Mesothelial cell of epicardium (in vitro differentiated cells): Measurements from ENCODE around the gene OLFML2B. TPM values are rescaled to one million over a fixed set of nuclear protein-coding genes. Genes with fewer than 3 reads are reported as not detected.

Experiments
- DNase-seq, 2 experiments: peaks; one replicate each; pipeline ENCODE4 v3.0.0; 2021; ENCODE audit warnings: low spot score in 2 of 2; ENCODE audit not compliant: unreplicated experiment in 2 of 2
- H3K27ac Mint-ChIP-seq: 2 replicates; pipeline ENCODE4 v1.8.0; 2021; ENCODE audit warnings: mixed read lengths
- H3K27me3 Mint-ChIP-seq: 2 replicates; pipeline ENCODE4 v1.8.0; 2021; ENCODE audit warnings: low read depth, mixed read lengths
- H3K36me3 Mint-ChIP-seq: 2 replicates; pipeline ENCODE4 v1.8.0; 2021; ENCODE audit warnings: mixed read lengths
- H3K4me1 Mint-ChIP-seq: 2 replicates; pipeline ENCODE4 v1.8.0; 2021; ENCODE audit warnings: mixed read lengths
- H3K4me3 Mint-ChIP-seq: 2 replicates; pipeline ENCODE4 v1.8.0; 2021; ENCODE audit warnings: mild to moderate bottlenecking, moderate library complexity, mixed read lengths
- H3K9me3 Mint-ChIP-seq: 2 replicates; pipeline ENCODE4 v1.8.0; 2021; ENCODE audit warnings: mixed read lengths
- total RNA-seq: library from RNA; stranded (reverse); gene quantifications from 3 replicates; pipeline ENCODE4 v1.2.1, GENCODE V29; 2021
- TF ChIP-seq, protein P1 (sequence below): fragments of 200-600 bp; sonication (generic); IDR thresholded peaks from one replicate; pipeline ENCODE4 v1.5.0; 2021; ENCODE audit warnings: antibody characterized with exemption; ENCODE audit not compliant: unreplicated experiment

Gene OLFML2B
- total RNA-seq, 1 donor from 2014 or later = 4.4 TPM

DNA sequence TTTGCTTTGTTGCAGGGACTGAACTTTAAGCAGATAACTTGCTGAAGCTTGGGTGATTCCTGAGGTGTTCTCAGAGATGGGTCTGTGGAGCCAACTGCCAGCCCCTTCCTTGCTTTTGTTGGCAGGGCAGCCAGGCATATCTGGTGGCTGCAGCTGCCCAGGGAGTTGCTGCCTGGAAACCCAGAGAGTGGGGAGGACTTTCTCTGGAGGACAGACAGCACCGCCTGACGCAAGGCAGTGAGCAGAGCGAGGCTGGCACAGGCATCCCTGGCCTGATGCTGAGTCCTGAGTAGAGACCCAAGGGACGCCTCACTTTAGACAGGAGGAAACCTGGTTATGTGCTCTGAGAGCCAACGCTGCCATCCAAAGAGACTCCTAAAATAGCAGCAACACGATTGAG lies 9.8 kb upstream of the OLFML2B start:
- no peak for DNase-seq
- Mint-ChIP-seq H3K9me3 (no peaks in the 10 kb centered on the region), H3K4me3 (no peak overlapping the region), H3K36me3 (no peaks in the 10 kb centered on the region), H3K27me3 (peaks cover 65% of the 10 kb centered on the region), H3K27ac (no peak overlapping the region), H3K4me1 (peaks cover 17% of the 10 kb centered on the region)
- TF ChIP-seq, protein P1, sequence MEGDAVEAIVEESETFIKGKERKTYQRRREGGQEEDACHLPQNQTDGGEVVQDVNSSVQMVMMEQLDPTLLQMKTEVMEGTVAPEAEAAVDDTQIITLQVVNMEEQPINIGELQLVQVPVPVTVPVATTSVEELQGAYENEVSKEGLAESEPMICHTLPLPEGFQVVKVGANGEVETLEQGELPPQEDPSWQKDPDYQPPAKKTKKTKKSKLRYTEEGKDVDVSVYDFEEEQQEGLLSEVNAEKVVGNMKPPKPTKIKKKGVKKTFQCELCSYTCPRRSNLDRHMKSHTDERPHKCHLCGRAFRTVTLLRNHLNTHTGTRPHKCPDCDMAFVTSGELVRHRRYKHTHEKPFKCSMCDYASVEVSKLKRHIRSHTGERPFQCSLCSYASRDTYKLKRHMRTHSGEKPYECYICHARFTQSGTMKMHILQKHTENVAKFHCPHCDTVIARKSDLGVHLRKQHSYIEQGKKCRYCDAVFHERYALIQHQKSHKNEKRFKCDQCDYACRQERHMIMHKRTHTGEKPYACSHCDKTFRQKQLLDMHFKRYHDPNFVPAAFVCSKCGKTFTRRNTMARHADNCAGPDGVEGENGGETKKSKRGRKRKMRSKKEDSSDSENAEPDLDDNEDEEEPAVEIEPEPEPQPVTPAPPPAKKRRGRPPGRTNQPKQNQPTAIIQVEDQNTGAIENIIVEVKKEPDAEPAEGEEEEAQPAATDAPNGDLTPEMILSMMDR = no peak

DNA sequence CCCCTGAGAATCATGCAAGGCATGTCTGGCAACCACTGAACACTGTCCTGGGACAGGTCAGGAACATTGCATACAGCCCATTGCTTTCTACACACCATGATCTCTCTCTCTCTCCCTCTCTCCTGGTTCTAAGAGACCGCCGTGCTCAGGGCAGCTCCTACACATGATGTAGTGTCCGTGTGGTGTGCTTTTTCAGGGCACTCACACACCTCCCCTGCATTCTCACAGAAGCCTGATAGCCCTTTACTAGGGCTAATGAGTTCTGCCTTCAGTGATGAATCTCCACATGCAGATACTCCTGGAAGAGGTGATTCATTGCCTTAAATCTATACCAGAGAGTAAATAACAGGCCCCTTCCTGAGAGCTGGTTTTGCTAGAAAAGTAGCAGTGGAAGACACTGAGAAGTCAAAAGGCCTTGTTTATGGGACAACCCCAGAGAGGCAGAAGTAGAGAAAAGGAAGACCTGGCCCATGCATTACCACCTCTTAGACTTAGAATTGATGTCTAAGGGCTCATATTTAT lies 7.2 kb upstream of the OLFML2B start:
- H3K9me3 Mint-ChIP-seq = peaks cover 11% of the 10 kb centered on the region
- no peak overlapping the region for H3K4me3 Mint-ChIP-seq
- H3K27me3 Mint-ChIP-seq = peaks cover 74% of the 10 kb centered on the region
- no peak overlapping the region for H3K27ac Mint-ChIP-seq
- H3K36me3 Mint-ChIP-seq = peaks cover 2% of the 10 kb centered on the region
- no peak for DNase-seq
- H3K4me1 Mint-ChIP-seq = peaks cover 15% of the 10 kb centered on the region
- TF ChIP-seq, protein P1 = no peak

DNA sequence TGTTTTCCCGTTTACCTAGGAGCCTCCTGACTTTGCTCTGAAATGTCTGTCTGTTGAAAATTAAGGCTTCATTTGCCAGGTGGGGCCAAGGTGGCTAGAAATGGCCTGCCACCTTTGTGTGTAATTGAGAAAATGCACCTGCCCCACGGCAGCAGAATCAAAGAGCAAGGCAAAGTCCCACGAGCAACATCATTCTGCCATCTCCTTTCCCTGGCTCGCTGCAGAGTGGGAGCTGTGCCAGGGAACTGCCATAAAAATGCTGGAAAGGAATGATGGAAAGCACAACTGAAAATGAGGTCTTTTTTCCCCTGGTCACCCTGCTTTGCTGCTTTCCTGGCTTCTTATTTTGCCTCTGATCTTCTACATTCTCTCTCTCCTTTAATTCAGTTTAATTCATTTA lies 5.5 kb upstream of the OLFML2B start:
- Mint-ChIP-seq H3K36me3 (peaks cover 2% of the 10 kb centered on the region), H3K27me3 (peaks cover 80% of the 10 kb centered on the region), H3K27ac (no peak overlapping the region), H3K4me1 (peaks cover 19% of the 10 kb centered on the region), H3K4me3 (no peak overlapping the region), H3K9me3 (peaks cover 11% of the 10 kb centered on the region)
- TF ChIP-seq, protein P1 = no peak
- peak in 1 of 2 experiments; percentile 52 for DNase-seq

DNA sequence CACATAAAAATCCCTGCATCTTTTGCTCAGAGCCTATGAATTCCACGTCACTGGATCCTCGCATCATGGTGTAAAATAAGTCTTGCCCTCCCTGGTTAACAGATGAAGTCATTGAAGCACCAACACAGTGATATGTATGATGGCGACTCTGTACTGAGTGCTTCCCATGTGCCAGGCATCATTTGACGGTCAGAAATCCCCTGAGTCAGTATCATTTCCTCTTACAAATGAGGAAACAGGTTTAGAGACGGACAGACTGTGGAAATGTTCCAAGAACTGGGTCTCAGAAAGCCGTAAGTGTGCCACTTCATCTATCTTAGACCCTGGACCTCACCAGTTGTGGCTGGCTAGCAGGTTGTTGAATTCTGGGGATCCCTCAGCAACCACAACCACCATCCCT lies 5.1 kb upstream of the OLFML2B start:
- Mint-ChIP-seq H3K27me3 (peaks cover 77% of the 10 kb centered on the region), H3K4me3 (no peak overlapping the region), H3K36me3 (peaks cover 2% of the 10 kb centered on the region), H3K27ac (no peak overlapping the region), H3K9me3 (peaks cover 11% of the 10 kb centered on the region), H3K4me1 (peaks cover 20% of the 10 kb centered on the region)
- no peak for DNase-seq
- TF ChIP-seq, protein P1 = no peak

DNA sequence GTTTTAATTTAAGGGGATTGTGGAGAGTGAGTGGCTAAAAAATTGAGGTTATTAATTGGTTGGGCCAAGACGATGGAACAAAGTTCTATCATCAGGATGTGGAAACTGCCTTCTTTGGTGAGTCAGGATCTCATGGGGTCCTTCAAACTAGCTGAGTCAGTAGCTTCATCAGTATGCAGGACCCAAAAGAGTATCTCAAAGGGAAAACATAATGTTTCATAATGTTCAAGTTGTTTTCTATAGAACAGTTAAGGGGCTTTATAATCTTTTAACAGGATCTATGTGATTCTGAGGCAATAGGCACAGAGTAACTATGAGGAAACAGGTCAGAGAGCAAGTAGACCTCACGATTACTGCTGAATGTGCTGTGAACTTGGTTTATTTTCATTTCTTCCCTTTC lies 3.2 kb upstream of the OLFML2B start:
- peaks cover 73% of the 10 kb centered on the region for H3K27me3 Mint-ChIP-seq
- no peak overlapping the region for H3K27ac Mint-ChIP-seq
- peaks cover 11% of the 10 kb centered on the region for H3K9me3 Mint-ChIP-seq
- H3K4me1 Mint-ChIP-seq = peaks cover 22% of the 10 kb centered on the region
- H3K4me3 Mint-ChIP-seq = no peak overlapping the region
- TF ChIP-seq, protein P1 = no peak
- no peak for DNase-seq
- H3K36me3 Mint-ChIP-seq = peaks cover 2% of the 10 kb centered on the region

DNA sequence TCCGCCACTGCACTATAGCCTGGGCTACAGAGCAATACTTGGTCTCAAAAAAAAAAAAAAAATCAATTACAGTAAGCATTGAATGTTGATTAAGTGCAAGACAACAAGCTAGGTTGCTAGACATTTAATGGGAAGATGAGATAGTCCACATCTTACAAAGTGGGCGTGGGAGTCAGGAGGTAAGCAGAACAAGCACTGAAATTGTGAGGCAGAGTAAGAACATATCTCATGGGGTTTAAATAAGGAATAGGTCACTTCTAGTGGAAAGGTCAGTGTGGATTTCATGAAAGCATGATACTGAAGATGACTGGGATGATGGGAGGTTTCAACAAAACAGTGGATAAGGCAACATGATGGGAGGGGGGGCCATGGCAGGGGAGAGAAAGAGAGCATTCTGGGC lies 1.9 kb upstream of the OLFML2B start:
- H3K4me1 Mint-ChIP-seq = peaks cover 18% of the 10 kb centered on the region
- H3K27me3 Mint-ChIP-seq = peaks cover 72% of the 10 kb centered on the region
- H3K9me3 Mint-ChIP-seq = peaks cover 11% of the 10 kb centered on the region
- no peak overlapping the region for H3K27ac Mint-ChIP-seq
- DNase-seq = no peak
- H3K36me3 Mint-ChIP-seq = peaks cover 2% of the 10 kb centered on the region
- TF ChIP-seq, protein P1 = no peak
- no peak overlapping the region for H3K4me3 Mint-ChIP-seq
